ENCODE data around the gene DGKB. TPM values are rescaled to one million over a fixed set of nuclear protein-coding genes. Genes with fewer than 3 reads are reported as not detected.

DGKB gene
- total RNA-seq, 1 experiment from 2014 or later: not detected

GRCh38 chr7:14177876-14178275, 724.7 kb downstream of the DGKB start:
- DNase-seq (ENCODE audit: low spot score): no peak
- BruUV-seq (replicated peaks): no TSS peak
- no peaks in the 10 kb centered on the region for H3K27me3 ChIP-seq (replicated peaks; ENCODE audit: insufficient read depth, low read depth, low read length, poor library complexity)
- H3K27ac ChIP-seq (ENCODE audit: low read depth, low read length, poor library complexity, severe bottlenecking): no peak overlapping the region
- H3K4me3 ChIP-seq (ENCODE audit: low read depth, low read length, poor library complexity, severe bottlenecking): no peak overlapping the region
- POLR2A ChIA-PET (ENCODE audit: low non-redundant PET): interaction anchor here (0.5 kb wide), 1 partner anchor 151 kb away, joined by 3 read pairs; no protein-coding TSS in a partner anchor
- TF ChIP-seq CTCF (conservative IDR thresholded peaks at IDR 0.05; ENCODE audit: low read depth, low read length) (no peak), EZH2 (IDR thresholded peaks at IDR 0.05; ENCODE audit: borderline replicate concordance, low read depth, low read length, poor library complexity, severe bottlenecking) (no peak)
- CTCF ChIA-PET: no interaction called here
- H3K36me3 ChIP-seq (ENCODE audit: insufficient read depth, low read length, poor library complexity, severe bottlenecking): no peaks in the 10 kb centered on the region
- intact Hi-C loops (cut with micrococcal nuclease; ENCODE audit: unreplicated experiment): no loop called here
- H3K9me3 ChIP-seq (ENCODE audit: low read depth, low read length, poor library complexity, severe bottlenecking): no peaks in the 10 kb centered on the region
- no peaks in the 10 kb centered on the region for H3K4me1 ChIP-seq (ENCODE audit: insufficient read depth, low read length, poor library complexity, severe bottlenecking)

GRCh38 chr7:14170872-14171271, 731.7 kb downstream of the DGKB start:
- CTCF ChIA-PET: no interaction called here
- H3K4me1 ChIP-seq (ENCODE audit: insufficient read depth, low read length, poor library complexity, severe bottlenecking): no peaks in the 10 kb centered on the region

GRCh38 chr7:14158111-14158510, 744.4 kb downstream of the DGKB start:
- no peaks in the 10 kb centered on the region for H3K4me1 ChIP-seq (ENCODE audit: insufficient read depth, low read length, poor library complexity, severe bottlenecking)
- no peaks in the 10 kb centered on the region for H3K27me3 ChIP-seq (replicated peaks; ENCODE audit: insufficient read depth, low read depth, low read length, poor library complexity)
- intact Hi-C loops (cut with micrococcal nuclease; ENCODE audit: unreplicated experiment): no loop called here
- no peaks in the 10 kb centered on the region for H3K36me3 ChIP-seq (ENCODE audit: insufficient read depth, low read length, poor library complexity, severe bottlenecking)
- no peak overlapping the region for H3K27ac ChIP-seq (ENCODE audit: low read depth, low read length, poor library complexity, severe bottlenecking)
- H3K4me3 ChIP-seq (ENCODE audit: low read depth, low read length, poor library complexity, severe bottlenecking): no peak overlapping the region
- CTCF ChIA-PET: no interaction called here
- POLR2A ChIA-PET (ENCODE audit: low non-redundant PET): no interaction called here
- no peak for DNase-seq (ENCODE audit: low spot score)
- TF ChIP-seq EZH2 (IDR thresholded peaks at IDR 0.05; ENCODE audit: borderline replicate concordance, low read depth, low read length, poor library complexity, severe bottlenecking) (no peak), CTCF (conservative IDR thresholded peaks at IDR 0.05; ENCODE audit: low read depth, low read length) (no peak)
- no TSS peak for BruUV-seq (replicated peaks)
- no peaks in the 10 kb centered on the region for H3K9me3 ChIP-seq (ENCODE audit: low read depth, low read length, poor library complexity, severe bottlenecking)

More at GRCh38 chr7:14170872-14171271, 731.7 kb downstream of the DGKB start:
- POLR2A ChIA-PET (ENCODE audit: low non-redundant PET): no interaction called here
- DNase-seq (ENCODE audit: low spot score): no peak
- TF ChIP-seq EZH2 (IDR thresholded peaks at IDR 0.05; ENCODE audit: borderline replicate concordance, low read depth, low read length, poor library complexity, severe bottlenecking): no peak
- no peak for TF ChIP-seq CTCF (conservative IDR thresholded peaks at IDR 0.05; ENCODE audit: low read depth, low read length)
- intact Hi-C loops (cut with micrococcal nuclease; ENCODE audit: unreplicated experiment): no loop called here
- Histone ChIP-seq H3K9me3 (ENCODE audit: low read depth, low read length, poor library complexity, severe bottlenecking) (no peaks in the 10 kb centered on the region), H3K36me3 (ENCODE audit: insufficient read depth, low read length, poor library complexity, severe bottlenecking) (no peaks in the 10 kb centered on the region), H3K27ac (ENCODE audit: low read depth, low read length, poor library complexity, severe bottlenecking) (no peak overlapping the region), H3K4me3 (ENCODE audit: low read depth, low read length, poor library complexity, severe bottlenecking) (no peak overlapping the region), H3K27me3 (replicated peaks; ENCODE audit: insufficient read depth, low read depth, low read length, poor library complexity) (no peaks in the 10 kb centered on the region)
- no TSS peak for BruUV-seq (replicated peaks)
